Measurements from ENCODE around the gene ACTRT1. TPM values are rescaled to one million over a fixed set of nuclear protein-coding genes. Genes with fewer than 3 reads are reported as not detected.

ACTRT1 gene
- not detected in 2 replicates for total RNA-seq

DNA sequence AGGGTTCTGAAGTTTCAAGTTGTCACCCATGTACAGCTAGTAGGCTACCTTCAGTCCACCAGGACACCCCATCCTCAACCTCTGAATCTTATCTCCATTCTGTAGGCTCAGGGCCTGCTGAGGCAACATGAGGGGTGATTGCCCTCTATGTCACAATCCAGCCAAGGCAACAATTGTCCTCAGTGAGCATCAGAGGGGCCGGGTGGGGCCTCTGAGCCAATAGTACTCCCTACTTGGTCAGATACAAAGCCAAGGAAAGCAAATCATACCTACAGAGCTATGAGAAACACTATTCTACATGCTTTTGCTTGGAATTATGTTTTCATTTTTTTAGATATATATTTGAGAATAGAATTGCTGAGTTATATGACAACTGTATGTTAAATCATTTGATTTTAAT is at the start of gene ACTRT1:
ACTRT1 (minus strand) TSS at position 101 of the 400 bp plus-strand sequence. CDS start 197 bp downstream, outside the sequence.

